Endothelial cell of umbilical vein (primary cell): ENCODE data around the gene CYGB.

Source experiments
- CTCF ChIP-seq, 2 donors: IDR thresholded peaks; 1 replicate in 1 of 2; 2 replicates in 1 of 2; pipeline ENCODE4 v1.5.1; 2011; ENCODE audit warnings: low read length in 2 of 2, mild to moderate bottlenecking in 2 of 2, moderate library complexity in 2 of 2, control low read depth in 1 of 2, inconsistent platforms in 1 of 2, low read depth in 1 of 2; ENCODE audit not compliant: insufficient read depth in 1 of 2; ENCODE audit errors: extremely low read depth in 1 of 2
- EZH2 ChIP-seq: IDR thresholded peaks from 2 replicates; pipeline ENCODE4 v1.6.1; 2012; ENCODE audit warnings: borderline replicate concordance, low read depth, mild to moderate bottlenecking, moderate library complexity, low read length, inconsistent platforms; ENCODE audit not compliant: severe bottlenecking
- FOS ChIP-seq: IDR thresholded peaks from 2 replicates; pipeline ENCODE4 v1.6.1; 2011; ENCODE audit warnings: mild to moderate bottlenecking, low read length, moderate library complexity, borderline replicate concordance; ENCODE audit not compliant: insufficient read depth
- GATA2 ChIP-seq: IDR thresholded peaks from 2 replicates; pipeline ENCODE4 v1.7.0; 2011; ENCODE audit warnings: low read depth, mild to moderate bottlenecking, moderate library complexity, mixed read lengths, low read length; ENCODE audit not compliant: insufficient read length, insufficient read depth
- MAX ChIP-seq: IDR thresholded peaks from 2 replicates; pipeline ENCODE4 v1.6.1; 2011; ENCODE audit not compliant: insufficient read depth, insufficient read length
- MYC ChIP-seq: IDR thresholded peaks from one replicate; pipeline ENCODE4 v1.6.1; 2011; ENCODE audit warnings: mild to moderate bottlenecking, low read depth, low read length
- POLR2A ChIP-seq: IDR thresholded peaks from 2 replicates; pipeline ENCODE4 v1.6.1; 2012; ENCODE audit warnings: low read depth, mild to moderate bottlenecking, control low read depth, low read length
- POLR2AphosphoS5 ChIP-seq: IDR thresholded peaks from 2 replicates; pipeline ENCODE4 v1.6.1; 2012; ENCODE audit warnings: low read depth, mild to moderate bottlenecking, control low read depth, low read length, moderate library complexity; ENCODE audit not compliant: insufficient read depth

- no peak for TF ChIP-seq CTCF (IDR thresholded peaks at IDR 0.05; ENCODE audit: extremely low read depth in 1 of 2, insufficient read depth in 1 of 2, low read depth in 1 of 2, low read length in 2 of 2)
- no peak for TF ChIP-seq POLR2A
- no peak for TF ChIP-seq GATA2
- no peak for TF ChIP-seq MAX
- no peak for TF ChIP-seq POLR2AphosphoS5
- TF ChIP-seq FOS = no peak
- no peak for TF ChIP-seq MYC
- TF ChIP-seq EZH2 = no peak
Observed at GRCh38 chr17:76543482-76543825, 5.9 kb upstream of the CYGB start.
